Stimulated activated CD4-positive, alpha-beta T cell treated with anti-CD3 and anti-CD28 coated beads, Interleukin-15, amount 100 ng/mL, for 48 hours (primary cell): ENCODE measurements around the gene TMEM178A.

Experiments used
- DNase-seq, 2 donors: peaks; one replicate each; pipeline ENCODE4 v3.0.0-alpha.2; 2020; ENCODE audit warnings: low read depth in 2 of 2

TMEM178A gene

DNA sequence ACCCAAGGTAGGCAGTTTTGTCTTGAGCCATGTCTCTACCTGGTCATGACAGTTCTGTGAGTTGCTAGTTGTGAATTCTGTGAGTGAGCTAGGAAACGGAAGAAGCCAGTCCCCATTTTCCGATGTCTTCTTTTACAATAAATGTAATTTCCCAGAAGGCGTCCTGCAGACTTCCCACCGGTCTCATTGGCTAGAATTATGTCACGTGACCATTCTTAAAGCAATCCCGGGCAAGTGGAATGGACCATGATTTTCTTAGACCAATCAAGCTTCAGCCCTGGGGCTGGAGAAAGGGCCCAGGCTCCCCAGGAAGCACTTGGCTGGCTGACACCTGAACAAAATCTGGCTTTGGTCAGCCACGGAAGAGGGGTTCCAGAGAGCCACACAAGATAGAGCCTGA, 10.6 kb downstream of the TMEM178A start:
- DNase-seq = no peak

DNA sequence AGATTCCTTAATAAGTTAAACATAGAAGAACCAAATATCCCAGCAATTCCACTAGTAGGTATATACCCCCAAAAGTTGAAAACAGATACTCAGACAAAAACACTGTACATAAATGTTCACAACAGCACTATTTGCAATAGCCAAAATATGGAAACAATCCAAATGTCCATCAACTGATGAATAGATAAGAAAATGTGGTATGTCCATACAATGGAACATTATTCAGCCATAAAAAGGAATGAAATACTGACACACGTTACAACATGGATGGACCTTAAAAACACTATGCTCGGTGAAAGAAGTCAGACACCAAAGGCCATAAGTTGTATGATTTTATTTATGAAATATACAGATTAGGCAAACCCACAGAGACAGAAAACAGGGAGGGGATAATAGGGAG, 12.5 kb downstream of the TMEM178A start:
- DNase-seq = no peak

DNA sequence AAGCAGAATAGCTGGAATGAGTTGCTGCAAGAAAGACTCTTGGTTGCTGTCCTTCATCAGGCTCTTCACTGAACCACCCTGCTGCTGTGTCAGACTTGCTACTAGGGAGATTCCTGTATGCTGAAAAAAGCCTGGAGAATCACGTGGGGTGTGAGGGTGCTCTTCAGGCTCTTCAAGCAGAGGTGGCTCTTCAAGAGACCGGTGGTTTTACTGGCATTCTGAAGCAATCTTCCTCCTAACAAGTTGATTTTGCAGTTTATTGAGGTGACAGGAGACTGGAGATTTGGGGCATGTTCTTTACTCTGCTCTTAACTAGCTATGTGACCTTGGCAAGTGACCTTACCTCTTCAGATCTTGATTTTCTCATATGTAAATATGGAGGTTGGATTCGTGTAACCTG, 14.1 kb downstream of the TMEM178A start:
- DNase-seq = no peak

DNA sequence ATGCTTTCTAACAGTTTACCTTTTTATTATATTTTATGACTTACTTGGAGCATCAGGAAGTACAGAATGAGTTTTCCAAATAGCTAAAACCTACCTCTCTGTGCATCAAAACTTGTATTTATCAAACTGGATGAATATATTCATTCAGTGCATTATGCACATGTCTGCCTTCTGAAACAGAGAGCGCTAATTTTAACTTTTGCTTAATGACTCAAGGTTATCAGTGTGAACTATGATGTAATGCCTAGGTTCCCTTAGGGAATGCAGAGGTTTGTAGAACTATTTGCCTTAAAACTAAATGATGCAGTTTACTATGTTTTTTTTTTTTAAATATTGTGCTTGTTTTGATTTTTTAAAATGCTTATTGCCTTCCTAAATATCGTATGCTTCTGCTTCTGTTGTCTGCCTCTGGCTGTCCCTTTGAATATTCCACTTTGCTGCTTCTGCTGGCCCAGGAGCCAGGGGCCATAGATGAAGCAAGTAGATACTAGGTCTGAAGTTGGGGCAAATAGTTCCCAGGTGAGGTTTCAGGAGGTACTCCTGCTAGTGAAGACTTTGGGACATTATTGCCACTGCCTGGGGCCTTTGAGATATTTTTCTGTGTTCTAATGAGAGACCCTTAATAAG, 16.5 kb downstream of the TMEM178A start:
- DNase-seq = no peak

DNA sequence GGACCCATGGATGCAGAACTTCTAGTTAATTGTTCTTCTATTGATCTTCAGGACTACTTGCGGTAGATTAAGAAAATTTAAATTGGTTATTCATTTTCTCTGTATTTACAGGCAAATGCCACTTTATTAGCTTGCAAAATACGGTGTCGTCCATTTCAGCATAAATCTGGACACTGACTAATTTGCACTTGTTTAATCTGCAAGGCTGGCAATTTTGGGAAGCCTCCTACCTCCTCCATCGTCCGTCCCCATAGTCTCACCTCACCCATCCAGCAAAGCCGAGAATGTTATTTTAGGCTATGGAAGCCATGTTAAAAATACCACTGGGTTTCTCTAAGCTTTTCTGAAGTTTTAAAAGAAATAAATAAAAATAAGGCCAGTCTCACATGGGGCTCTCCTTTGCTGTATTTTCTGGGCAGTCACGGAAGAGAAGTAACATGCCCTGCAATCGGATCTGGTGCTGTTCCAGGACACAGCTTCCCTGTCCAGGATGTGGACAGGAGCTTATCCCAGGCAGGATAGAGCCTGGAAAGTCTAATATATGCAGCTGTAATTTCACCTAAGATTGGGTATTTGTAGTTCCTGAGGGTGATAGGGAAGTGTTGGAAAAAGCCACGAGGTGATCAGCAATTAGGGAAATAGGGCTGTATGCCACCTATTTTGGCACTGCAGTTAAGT, 17.4 kb downstream of the TMEM178A start:
- no peak for DNase-seq

DNA sequence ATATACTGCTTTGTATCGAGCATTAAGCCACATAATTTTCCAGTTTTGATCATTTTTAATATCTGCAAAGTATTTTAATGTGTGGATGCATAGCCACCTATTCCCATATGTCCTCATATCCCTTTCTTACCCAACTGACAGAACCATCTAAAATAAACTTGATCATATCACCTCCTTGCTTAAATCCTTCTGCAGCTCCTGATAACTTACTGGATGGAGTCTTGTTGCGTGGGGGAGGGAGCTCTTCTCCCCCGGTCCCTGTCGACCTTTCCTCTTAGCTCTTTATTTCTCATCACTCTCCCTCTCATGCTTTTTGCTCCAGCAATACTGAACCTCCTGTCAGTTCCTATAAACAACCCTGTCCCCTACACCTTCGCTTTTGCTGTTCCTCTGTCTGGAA, 18.7 kb downstream of the TMEM178A start:
- DNase-seq = no peak

DNA sequence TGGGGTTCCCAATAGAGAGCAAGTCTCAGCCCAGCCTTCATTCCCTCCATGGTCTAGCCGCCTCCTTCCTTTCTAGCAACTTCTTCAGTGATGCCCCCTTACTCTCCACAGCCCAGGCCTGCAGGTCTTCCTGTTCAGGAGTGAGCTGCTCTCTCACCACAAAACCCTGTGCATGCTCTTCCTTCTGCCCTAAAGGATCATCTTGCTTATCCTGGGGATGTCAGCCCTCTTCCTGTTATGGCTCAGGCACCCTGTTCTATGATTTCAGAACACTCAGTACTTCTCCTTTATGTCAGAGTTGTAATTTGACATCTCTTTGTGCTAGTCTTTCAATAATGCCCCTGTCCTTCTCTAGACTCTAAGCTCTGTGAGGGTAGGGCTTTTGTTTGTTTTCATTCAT, 19.4 kb downstream of the TMEM178A start:
- no peak for DNase-seq

DNA sequence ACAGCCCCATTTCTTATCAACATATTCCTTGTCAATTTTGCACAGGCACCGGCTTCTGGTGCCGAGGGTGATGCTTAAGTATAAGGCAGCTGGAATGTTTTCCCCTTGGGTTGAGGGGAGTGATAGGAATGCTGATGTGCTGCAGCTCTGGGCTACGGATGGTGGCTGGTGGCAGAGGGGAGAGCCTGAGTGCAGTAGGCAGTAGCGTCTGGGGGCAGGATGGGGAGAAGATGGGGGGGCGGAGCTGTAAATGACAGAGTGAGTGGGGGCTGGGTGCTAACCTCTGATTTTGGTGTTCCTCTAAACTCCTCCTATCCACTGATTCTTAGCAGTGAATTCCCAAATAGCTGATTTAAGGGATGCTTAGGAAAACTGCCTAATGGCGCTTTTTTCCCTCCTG, 20.7 kb downstream of the TMEM178A start:
- no peak for DNase-seq

DNA sequence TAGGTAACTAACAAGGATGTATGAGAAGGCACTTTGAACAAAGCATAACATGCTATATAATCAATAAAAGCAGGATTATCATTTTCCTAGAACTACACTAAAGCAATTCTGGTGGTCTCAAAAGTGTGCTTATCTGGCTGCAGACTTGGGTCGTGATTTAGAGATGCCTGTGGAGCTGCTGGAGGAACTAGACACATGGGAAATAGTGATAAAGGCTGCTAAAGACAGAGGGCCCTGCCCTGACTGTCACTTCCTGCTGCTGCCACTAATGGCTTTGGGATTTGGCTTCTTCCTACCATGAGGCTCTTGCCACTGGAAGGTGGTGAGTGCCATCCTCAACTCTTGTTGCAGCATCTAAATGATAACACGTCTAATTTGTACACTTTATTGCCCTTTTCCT, 22.5 kb downstream of the TMEM178A start:
- no peak for DNase-seq

DNA sequence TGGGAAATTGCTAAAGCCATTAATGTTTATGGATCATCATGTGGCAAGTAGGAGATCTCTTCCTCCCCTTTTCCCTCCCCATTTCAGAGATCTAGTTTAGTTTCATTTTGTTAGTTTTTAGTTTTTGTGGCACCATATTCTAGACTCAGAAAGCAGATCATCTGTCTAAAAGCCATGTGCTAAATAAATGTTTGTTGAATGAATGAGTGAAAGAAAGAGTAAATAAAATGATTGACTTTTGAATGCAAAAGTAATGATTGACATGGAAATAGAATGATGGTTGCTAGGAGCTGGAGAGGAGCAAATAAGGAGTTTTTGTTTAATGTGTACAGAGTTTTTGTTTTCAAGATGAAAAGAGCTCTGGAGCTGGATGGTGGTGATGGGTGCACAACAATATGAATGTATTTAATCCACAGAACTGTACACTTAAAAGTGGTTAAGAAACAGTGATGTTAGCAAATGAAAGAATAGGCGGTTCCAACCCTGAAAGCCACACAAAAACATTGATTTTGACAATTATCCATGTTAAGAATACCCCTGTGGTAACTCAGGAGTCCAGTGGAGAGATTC, 23.6 kb downstream of the TMEM178A start:
- DNase-seq = no peak

DNA sequence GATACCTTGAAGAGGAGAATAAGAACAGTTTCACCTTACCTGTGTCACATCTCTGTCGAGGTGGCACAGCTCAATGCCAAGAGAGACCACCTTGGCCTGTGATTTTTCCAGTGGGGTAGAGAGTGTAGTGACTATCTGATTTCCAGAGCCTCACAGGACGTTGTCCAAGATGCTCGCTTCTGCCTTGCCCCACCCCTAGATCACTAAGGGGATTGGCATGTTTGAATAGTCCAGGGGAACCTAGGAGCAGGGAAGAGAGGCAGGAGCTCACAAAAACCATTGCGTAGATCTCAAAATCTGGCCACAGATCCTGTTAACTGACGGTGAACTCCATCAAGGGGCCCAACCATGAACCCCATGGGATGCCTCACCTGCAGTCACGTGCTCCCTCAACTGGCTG, 24.2 kb downstream of the TMEM178A start:
- DNase-seq = no peak

DNA sequence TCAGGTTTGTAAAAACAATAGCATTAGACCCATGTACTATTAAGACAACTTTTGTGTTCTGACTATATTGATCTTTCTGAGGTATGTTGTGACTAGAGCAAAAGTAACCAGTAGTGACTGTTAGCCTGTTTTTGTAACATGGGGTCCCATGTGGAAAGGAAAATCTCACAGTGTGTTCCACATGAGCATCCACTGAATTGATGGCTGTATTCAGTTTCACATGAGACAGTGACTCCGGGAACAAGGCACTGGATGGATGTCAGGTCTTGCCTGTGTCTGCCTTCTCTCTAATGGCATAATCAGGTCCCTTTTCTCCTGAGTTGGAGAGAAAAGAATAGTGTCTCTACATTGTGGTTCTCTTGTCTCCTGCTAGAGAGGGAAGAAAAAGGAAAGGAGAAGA, 27.5 kb downstream of the TMEM178A start:
- no peak for DNase-seq

DNA sequence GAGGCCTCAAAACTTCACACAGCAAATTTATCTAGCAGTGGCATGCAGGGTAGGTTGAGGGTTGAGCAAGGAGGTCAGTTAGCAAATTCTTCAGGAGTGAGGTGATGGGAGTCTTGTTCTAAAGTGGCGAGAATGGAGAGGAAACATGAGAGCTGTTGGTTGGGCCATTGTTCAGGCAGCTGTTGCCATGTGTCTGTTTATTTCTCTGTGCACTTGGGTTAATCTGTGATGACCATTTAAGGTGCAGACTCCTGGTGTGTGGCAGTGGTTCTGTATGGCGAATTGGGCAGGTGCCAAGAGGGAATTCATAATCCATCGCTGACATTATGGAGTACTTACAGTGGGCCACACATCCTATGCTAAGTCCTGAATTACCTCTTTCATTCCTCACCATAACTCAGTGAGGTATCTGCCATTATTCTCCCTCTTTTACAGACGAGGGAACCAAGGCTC, 30.4 kb downstream of the TMEM178A start:
- no peak for DNase-seq

DNA sequence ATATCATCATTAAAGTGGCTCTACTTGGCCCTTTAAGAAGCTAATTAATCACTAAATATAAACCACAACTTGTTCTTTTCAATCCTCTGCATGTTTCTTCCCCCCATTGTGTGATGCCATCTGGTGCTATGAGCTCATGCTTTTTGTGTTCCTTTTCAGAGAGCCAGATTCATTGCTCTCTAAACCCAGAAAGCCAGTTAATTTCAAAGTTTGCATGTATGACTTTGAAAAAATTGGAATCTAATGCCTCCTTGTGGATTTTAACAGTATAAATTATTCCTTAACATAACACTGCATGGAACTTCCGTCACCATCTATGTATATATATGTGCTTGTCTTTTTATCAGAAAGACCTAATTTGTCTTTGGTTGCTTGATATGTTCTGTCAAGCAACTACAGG, 31.1 kb downstream of the TMEM178A start:
- no peak for DNase-seq

DNA sequence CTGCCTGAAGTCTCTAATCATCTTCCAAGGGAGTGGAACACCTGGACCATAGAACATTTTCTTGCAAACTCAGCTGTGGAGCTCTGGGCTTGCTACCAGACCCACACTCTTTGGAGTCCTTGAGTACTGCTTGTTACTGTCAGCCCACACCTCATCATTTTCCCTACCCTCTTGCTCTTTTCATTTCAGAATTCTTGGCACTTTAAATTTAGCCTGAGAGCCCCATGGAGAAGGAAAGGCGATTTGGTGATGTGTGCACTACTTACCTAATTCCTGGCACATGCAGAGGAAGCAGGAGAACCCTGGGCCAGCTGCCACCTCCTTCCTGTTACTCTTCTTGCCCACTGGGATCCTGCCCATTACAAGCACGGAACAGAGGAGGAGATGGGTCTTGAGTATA, 31.7 kb downstream of the TMEM178A start:
- DNase-seq = no peak

DNA sequence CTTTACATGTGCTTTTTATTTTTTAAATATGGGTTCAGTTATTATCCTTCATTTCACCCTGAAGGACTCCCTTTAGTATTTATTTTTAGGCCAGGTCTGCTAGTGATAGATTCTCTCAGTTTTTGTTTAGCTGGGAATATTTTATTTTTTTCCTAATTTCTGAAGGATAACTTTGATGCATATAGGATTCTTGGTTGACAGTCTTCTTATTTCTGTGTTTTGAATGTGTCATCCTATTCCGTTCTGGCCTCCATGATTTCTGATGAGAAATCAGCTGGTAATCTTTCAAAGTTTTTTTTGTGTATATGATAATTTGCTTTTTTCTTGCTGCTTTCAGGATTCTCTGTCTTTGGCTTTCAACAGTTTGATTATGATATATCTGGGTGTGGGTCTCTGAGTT, 35.4 kb downstream of the TMEM178A start:
- DNase-seq = no peak

DNA sequence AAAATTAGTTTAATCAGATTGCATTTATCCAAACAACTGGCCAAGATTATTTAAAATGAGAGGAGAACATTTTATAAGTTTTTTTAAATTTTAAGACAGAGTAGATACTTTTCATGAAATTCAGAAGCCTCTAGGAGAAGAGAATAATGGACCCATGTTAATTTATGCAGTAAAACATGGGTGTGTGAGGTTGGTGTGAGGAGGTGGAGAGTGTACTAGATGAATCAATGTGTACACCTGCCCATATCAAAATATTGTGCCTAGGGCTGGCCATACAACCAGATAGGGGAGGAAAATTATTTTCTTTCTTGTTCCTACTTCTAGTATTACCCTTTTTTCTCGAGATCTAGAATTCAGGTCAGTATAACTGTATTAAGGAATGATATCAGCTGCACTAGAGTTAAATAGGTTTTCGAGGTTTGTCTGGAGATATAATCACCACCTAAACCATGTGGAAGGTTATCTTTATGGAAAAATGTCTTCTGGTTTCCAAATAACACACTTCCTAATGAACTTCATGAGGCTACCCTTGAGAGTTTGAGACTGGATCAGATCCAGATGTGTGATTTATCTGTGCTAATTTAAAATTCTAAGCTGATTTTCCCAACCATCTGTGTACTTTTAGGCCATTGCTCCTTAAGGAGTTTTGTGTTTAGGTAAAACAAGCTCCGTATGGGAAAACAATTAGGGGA, 37.6 kb downstream of the TMEM178A start:
- no peak for DNase-seq

DNA sequence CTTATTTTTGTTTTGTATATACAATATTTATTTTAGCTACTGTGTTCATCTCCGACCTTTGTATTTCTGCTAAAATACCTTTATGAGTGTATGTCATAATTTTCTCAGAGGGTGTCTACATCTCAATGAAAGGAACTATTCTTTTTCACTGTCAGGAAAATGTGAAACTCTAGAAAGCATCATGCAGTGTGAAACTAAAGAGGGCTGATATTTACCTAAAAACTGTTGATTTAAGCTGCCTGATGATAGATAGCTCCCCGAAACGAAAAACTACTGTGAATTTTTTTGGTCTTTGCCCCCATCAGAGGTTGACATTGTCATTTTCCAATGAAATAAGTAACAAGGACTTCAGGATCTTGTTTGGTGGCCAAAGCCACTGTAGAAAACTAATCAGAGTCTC, 38.8 kb downstream of the TMEM178A start:
- no peak for DNase-seq

DNA sequence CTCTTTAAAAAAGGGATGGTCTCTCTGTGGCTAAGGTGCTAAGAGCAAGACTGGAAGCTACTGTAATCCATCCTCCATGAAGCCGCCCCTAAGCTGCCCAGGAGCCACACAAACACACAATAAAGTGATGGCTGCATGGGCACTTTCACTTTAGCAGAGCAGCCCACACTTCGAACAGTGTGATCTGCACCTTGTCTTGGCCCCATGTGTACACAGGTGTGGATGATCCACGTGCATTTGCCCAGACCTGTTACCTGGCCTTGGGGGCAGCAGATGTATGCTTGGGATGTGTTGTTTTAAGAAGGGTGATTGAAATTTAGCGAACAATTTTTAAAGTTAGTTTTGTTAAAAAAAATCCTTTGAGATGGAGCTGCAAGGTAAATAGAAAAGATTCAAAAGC, 39.9 kb downstream of the TMEM178A start:
- no peak for DNase-seq

DNA sequence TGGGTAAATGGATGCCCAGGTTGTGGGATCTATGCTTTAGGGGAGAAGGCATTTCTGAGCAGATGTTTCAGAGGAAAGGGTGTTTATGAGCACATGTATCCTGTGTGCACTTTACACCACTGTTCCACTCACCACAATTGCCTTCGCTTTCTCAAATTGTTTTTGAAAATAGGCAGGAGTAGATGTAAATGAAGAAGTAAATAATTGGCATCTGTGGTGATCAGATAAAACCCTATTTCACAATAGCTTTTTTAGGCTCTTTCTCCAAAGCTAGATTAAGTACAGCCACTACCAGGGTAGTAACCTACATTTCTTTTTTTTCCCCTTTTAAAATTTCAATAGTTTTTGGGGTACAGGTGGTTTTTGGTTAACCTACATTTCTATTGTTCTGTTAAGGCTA, 40.6 kb downstream of the TMEM178A start:
- DNase-seq = no peak

DNA sequence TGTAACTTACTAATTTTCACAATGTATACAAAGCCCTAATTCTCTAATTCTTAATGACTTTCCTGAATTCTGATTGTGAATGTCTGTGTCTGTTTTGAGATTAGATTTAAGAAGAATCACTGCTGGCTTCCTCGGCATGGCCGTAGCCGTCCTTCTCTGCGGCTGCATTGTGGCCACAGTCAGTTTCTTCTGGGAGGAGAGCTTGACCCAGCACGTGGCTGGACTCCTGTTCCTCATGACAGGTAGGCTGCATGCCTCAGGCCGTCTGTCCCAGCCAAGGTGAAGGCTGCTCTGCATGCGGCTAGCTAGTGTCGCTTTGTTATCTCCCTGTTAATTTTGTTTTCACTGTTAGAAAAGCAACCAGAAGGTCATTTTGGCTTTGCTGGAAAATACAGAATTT, 41.2 kb downstream of the TMEM178A start:
- DNase-seq = no peak

DNA sequence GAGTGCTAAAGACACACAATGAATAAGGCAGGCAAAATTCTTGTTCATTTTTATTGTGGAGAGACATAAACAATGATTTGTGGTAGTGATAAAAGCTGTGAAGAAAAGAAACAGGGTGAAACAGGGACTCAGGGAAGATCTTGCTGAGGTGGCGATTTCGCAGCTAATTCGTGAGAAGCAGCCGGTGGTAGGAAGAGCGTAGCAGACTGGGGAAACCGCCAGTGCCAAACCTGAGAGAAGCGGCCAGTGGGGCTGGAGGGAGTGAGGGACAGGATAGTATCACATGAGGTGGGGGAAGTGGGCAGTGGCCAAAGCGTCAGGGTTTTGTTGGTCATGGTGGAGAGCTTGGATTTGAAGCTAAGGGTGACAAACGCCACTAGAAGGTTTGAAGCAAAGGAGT, 42.3 kb downstream of the TMEM178A start:
- DNase-seq = no peak

DNA sequence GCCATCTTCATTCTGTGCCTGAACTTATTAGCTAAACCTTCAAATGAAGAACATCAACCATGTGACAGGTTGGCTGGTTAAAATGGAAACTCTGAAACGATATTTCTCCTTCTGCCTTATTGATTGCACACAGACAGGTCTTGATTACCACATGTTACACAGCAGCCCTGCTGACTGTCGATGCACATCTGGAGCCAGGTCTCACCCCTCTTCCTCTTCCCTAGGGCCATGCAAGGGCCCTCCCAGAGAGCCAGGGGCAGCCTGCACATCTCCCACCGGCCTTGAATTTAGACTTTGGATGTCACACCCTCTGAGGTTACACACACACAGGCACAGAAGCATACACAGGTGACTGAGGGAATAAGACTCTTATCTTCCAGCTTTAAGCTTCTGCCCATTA, 45.1 kb downstream of the TMEM178A start:
- no peak for DNase-seq
